Ishikawa (cell line): Measurements from ENCODE around the gene RADIL.

Source experiments
- CEBPB ChIP-seq: IDR thresholded peaks from 2 replicates; pipeline ENCODE4 v1.6.1; 2012
- CREB1 ChIP-seq: IDR thresholded peaks from 2 replicates; pipeline ENCODE4 v1.6.1; 2012; ENCODE audit warnings: low read depth
- EGR1 ChIP-seq: IDR thresholded peaks from 2 replicates; pipeline ENCODE4 v1.6.1; 2012
- EP300 ChIP-seq: IDR thresholded peaks from 2 replicates; pipeline ENCODE4 v1.6.1; 2012; ENCODE audit warnings: borderline replicate concordance
- FOXM1 ChIP-seq: IDR thresholded peaks from 2 replicates; pipeline ENCODE4 v1.6.1; 2012; ENCODE audit warnings: low read depth, borderline replicate concordance
- NFIC ChIP-seq: IDR thresholded peaks from 2 replicates; pipeline ENCODE4 v1.6.1; 2012
- RAD21 ChIP-seq: IDR thresholded peaks from 2 replicates; pipeline ENCODE4 v1.6.1; 2012; ENCODE audit warnings: low read depth
- REST ChIP-seq: IDR thresholded peaks from 2 replicates; pipeline ENCODE4 v1.6.1; 2012; ENCODE audit warnings: low read depth, mild to moderate bottlenecking
- TAF1 ChIP-seq: IDR thresholded peaks from 2 replicates; pipeline ENCODE4 v1.6.1; 2012; ENCODE audit warnings: low read depth, mild to moderate bottlenecking
- TCF12 ChIP-seq: IDR thresholded peaks from 2 replicates; pipeline ENCODE4 v1.6.1; 2012; ENCODE audit warnings: low read depth
- TEAD4 ChIP-seq: IDR thresholded peaks from 2 replicates; pipeline ENCODE4 v1.6.1; 2012
- USF1 ChIP-seq: IDR thresholded peaks from 2 replicates; pipeline ENCODE4 v1.6.1; 2012
- YY1 ChIP-seq: IDR thresholded peaks from 2 replicates; pipeline ENCODE4 v1.6.1; 2012; ENCODE audit warnings: low read depth
- ZBTB7A ChIP-seq: IDR thresholded peaks from 2 replicates; pipeline ENCODE4 v1.6.1; 2012; ENCODE audit warnings: low read depth
- TF ChIP-seq, protein P1 (sequence below): IDR thresholded peaks from 2 replicates; pipeline ENCODE4 v1.6.1; 2012

Gene RADIL

DNA sequence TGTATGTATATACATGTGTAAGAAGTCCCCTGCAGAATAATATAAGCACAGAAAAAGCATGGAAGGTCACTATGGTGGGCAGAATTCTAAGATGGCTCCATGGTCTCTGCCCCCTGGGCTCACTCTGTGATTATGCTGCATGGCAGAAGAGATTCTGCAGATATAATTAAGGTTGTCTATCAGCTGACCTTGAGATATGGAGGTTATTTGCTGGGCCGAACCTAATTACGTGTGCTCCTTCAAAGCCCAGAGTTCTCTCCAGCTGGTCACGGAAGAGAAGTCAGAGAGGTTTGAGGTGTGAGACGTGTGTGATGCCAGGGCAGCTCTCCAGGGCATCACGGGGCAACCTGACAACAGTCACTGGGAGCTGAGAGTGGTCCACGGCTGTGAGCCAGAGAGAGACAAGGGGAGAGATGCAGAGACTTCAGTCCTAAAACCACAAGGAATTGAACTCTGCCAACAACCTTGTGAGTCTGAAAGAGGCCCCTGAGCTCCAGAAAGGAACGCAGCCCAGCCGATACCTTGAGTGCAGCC, 33.2 kb downstream of the RADIL start:
- TF ChIP-seq EGR1, result no peak
- TF ChIP-seq ZBTB7A, result no peak
- TF ChIP-seq REST, result no peak
- TF ChIP-seq, protein P1, sequence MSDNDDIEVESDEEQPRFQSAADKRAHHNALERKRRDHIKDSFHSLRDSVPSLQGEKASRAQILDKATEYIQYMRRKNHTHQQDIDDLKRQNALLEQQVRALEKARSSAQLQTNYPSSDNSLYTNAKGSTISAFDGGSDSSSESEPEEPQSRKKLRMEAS, result no peak
- TF ChIP-seq TCF12, result no peak
- no peak for TF ChIP-seq CREB1
- TF ChIP-seq NFIC, result no peak
- no peak for TF ChIP-seq TAF1
- no peak for TF ChIP-seq RAD21
- no peak for TF ChIP-seq EP300

DNA sequence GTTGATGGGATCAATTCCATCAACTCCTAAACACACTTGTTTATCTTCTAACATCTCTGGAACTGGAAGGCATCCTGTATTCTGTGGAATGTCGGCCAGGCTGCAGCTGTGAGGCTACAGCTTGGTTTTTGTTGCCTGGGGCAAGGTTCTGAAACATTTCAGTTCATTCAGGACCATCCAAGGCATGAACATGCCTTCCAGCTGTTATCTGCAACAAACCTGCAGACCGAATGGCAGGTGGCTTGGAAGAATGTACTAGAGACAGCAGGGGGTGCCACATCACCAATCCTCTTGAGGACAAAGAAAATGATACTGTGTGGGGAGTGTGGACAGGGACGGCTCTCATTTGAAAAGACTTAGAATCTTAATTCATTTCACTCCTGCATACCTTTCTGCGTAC, 34.1 kb downstream of the RADIL start:
- TF ChIP-seq RAD21, result peak; percentile 34; the same call in 1 of the 2 replicates
- no peak for TF ChIP-seq TAF1

DNA sequence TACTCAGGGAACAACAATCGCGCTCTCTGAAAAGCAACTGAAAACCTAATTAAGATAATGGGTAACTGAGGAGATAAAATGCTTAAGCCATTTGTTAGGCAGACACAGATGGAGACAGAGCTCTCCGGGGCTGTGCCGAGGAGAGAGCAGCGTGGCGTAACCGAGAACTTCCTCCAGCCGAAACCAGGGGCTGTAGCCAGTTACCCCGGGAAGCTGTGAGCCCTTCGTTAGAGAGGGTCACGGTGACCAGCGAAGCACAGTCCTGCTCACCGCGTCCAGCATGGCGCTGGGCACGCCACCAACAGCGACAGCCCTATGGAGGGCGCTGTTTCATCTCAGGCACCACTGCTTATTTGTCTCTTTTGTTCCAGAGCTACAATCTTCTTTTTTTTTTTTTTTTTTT, 37.8 kb downstream of the RADIL start:
- TF ChIP-seq CEBPB, result no peak
- TF ChIP-seq YY1, result peak; percentile 55; the same call in 1 of the 2 replicates
- no peak for TF ChIP-seq EP300
- no peak for TF ChIP-seq TAF1
- no peak for TF ChIP-seq TEAD4
- TF ChIP-seq ZBTB7A, result no peak
- TF ChIP-seq FOXM1, result no peak
- TF ChIP-seq REST, result no peak
- peak; percentile 43 for TF ChIP-seq RAD21
- no peak for TF ChIP-seq NFIC
- no peak for TF ChIP-seq USF1
- no peak for TF ChIP-seq CREB1
- TF ChIP-seq, protein P1, result no peak

DNA sequence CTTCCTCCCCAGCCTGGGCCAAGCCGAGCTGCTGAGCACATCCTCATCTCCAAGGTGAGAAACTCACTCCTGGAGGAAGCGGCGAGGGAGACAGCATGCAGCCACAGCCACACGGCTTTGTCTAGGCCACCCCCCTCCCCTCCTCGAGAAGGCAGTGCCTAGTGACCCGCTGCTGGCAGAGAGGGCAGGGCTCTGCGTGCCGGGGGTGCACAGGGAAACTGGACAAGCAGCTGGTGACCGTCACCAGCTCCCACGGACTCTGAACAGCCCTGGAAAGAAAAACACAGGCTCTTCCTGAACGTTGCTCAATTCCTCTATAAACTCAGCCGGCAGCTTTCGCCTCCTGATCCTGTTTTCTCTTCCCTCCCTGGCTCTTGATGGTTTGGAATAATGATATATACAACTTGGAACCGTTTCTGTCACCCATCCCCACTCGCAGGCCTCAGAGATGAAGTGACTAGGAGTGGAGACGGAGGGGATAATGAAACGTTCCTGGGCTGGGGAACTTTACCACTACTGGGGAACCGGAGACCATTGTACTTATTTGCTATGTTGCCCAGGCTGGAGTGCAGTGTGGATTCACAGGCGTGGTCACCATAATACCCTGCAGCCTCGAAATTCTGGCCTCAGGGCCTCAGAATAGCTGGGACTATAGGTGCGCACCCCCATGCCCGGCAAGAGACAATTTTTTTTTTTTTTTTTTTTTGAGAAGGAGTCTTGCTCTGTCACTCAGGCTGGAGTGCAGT, 41.0 kb downstream of the RADIL start:
- TF ChIP-seq TEAD4, result no peak
- no peak for TF ChIP-seq USF1
- no peak for TF ChIP-seq RAD21
- no peak for TF ChIP-seq TCF12
- no peak for TF ChIP-seq NFIC

- TF ChIP-seq RAD21, result no peak
- TF ChIP-seq EGR1, result no peak
- no peak for TF ChIP-seq CEBPB
- TF ChIP-seq NFIC, result no peak
- TF ChIP-seq, protein P1, result no peak
- no peak for TF ChIP-seq USF1
- TF ChIP-seq ZBTB7A, result no peak
- TF ChIP-seq TEAD4, result no peak
- no peak for TF ChIP-seq TCF12
- TF ChIP-seq FOXM1, result no peak
- TF ChIP-seq TAF1, result no peak
- no peak for TF ChIP-seq REST
- no peak for TF ChIP-seq YY1
Observed at GRCh38 chr7:4841836-4842235, 41.7 kb downstream of the RADIL start.
